ENCODE data around the gene UBXN6.

The UBXN6 gene

DNA sequence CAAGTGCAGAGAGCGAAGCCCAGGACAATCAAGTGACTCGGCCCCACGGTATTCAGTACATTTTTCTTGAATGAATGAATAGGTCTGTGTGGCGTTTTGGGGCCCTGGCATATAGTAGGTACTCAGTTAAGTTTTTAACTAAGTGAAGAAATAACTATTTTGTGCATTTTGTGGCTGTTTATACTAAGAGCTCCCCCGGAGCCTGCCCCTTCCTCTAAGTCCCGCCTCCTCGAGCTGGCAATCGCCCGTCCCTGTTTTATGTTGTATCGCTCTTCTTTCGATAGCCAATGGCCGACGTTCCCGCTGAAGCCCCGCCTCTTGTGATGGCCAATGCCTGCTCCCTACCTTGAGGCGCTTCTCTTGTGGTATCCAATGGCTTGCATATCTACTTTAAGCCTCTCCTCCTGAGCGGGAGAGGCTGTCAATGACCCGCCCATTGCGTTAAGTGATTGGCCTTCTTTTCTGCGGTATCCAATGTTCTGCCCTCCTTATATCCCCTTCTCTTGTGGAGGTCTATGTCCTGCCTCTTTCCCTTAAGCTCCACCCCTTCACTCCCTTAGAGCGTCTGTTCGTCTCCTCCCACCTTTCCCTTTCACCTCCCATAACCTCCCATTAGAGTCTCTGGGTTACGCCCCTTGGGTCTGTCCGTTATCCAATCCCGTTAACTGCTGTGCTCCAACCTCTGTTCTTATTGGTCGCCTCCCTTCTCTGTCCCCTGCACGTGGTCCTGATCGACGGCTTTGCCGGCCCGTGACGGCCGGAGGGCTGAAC, 14.0 kb upstream of the UBXN6 start:
- H3K9me3 ChIP-seq (ENCODE audit: control insufficient read depth, insufficient read depth, low read length) = no peaks in the 10 kb centered on the region
- H3K9ac ChIP-seq (ENCODE audit: low read depth, low read length) = peak overlapping the region; percentile 47
- no peaks in the 10 kb centered on the region for H3K4me1 ChIP-seq (ENCODE audit: control insufficient read depth, insufficient read depth, low read length)
- H3K36me3 ChIP-seq (ENCODE audit: control insufficient read depth, insufficient read depth, low read length) = peaks cover 8% of the 10 kb centered on the region
- no peaks in the 10 kb centered on the region for H3K27me3 ChIP-seq (ENCODE audit: control insufficient read depth, insufficient read depth, low read length)
- H3K4me3 ChIP-seq (ENCODE audit: low read depth, low read length) = peak overlapping the region; percentile 85

DNA sequence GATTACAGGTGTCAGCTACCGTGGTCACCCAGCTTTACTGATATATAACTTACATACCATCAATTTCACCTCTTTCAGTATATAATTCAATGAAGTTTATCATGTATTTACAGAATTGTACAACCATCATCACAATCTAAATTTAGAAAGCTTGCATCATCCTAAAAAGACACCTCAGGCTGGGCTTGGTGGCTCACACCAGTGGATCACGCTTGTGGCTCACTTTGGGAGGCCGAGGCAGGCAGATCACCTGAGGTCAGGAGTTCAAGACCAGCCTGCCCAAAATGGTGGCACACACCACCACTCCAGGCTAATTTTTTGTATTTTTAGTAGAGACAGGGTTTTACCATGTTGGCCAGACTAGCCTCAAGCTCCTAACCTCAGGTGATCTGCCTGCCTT, 10.2 kb upstream of the UBXN6 start:
- H3K27me3 ChIP-seq (ENCODE audit: control insufficient read depth, insufficient read depth, low read length) = no peaks in the 10 kb centered on the region
- H3K36me3 ChIP-seq (ENCODE audit: control insufficient read depth, insufficient read depth, low read length) = no peaks in the 10 kb centered on the region
- no peak overlapping the region for H3K4me3 ChIP-seq (ENCODE audit: low read depth, low read length)
- no peak overlapping the region for H3K9ac ChIP-seq (ENCODE audit: low read depth, low read length)
- H3K4me1 ChIP-seq (ENCODE audit: control insufficient read depth, insufficient read depth, low read length) = no peaks in the 10 kb centered on the region
- no peaks in the 10 kb centered on the region for H3K9me3 ChIP-seq (ENCODE audit: control insufficient read depth, insufficient read depth, low read length)

GRCh38 chr19:4464815-4465581, 7.4 kb upstream of the UBXN6 start:
- H3K4me1 ChIP-seq (ENCODE audit: control insufficient read depth, insufficient read depth, low read length) = no peaks in the 10 kb centered on the region

GRCh38 chr19:4456843-4457653, 546 bp downstream of the UBXN6 start:
- Histone ChIP-seq H3K27me3 (ENCODE audit: control insufficient read depth, insufficient read depth, low read length) (no peaks in the 10 kb centered on the region), H3K9me3 (ENCODE audit: control insufficient read depth, insufficient read depth, low read length) (no peaks in the 10 kb centered on the region), H3K36me3 (ENCODE audit: control insufficient read depth, insufficient read depth, low read length) (peaks cover 4% of the 10 kb centered on the region), H3K4me1 (ENCODE audit: control insufficient read depth, insufficient read depth, low read length) (peaks cover 3% of the 10 kb centered on the region), H3K9ac (ENCODE audit: low read depth, low read length) (peak overlapping the region; percentile 65), H3K4me3 (ENCODE audit: low read depth, low read length) (peak overlapping the region; percentile 88)

More at GRCh38 chr19:4464815-4465581, 7.4 kb upstream of the UBXN6 start:
- H3K36me3 ChIP-seq (ENCODE audit: control insufficient read depth, insufficient read depth, low read length) = no peaks in the 10 kb centered on the region
- no peaks in the 10 kb centered on the region for H3K27me3 ChIP-seq (ENCODE audit: control insufficient read depth, insufficient read depth, low read length)
- no peak overlapping the region for H3K4me3 ChIP-seq (ENCODE audit: low read depth, low read length)
- H3K9me3 ChIP-seq (ENCODE audit: control insufficient read depth, insufficient read depth, low read length) = no peaks in the 10 kb centered on the region
- no peak overlapping the region for H3K9ac ChIP-seq (ENCODE audit: low read depth, low read length)

DNA sequence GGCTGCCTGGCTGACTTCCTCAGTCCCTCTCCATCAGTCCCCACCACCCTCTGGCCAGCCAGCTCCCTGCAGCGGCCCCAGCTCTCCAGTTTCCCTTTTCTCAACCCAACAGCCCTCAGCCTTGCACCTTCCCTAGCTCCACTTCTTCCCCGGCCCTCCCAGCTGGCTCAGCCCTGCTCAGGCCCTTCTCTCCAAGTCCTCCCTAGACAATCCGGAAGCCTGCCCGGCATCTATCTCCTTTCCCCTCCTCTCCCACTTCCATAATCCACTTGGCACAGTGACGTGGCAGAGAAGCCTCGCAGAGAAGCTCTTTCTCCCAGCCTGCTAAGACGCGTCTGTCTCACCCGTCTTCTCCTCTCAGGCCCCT, 1.1 kb downstream of the UBXN6 start:
- H3K27me3 ChIP-seq (ENCODE audit: control insufficient read depth, insufficient read depth, low read length) = no peaks in the 10 kb centered on the region
- peaks cover 4% of the 10 kb centered on the region for H3K36me3 ChIP-seq (ENCODE audit: control insufficient read depth, insufficient read depth, low read length)
- peak overlapping the region; percentile 65 for H3K9ac ChIP-seq (ENCODE audit: low read depth, low read length)
- no peaks in the 10 kb centered on the region for H3K9me3 ChIP-seq (ENCODE audit: control insufficient read depth, insufficient read depth, low read length)
- H3K4me1 ChIP-seq (ENCODE audit: control insufficient read depth, insufficient read depth, low read length) = peaks cover 3% of the 10 kb centered on the region
- H3K4me3 ChIP-seq (ENCODE audit: low read depth, low read length) = peak overlapping the region; percentile 88

DNA sequence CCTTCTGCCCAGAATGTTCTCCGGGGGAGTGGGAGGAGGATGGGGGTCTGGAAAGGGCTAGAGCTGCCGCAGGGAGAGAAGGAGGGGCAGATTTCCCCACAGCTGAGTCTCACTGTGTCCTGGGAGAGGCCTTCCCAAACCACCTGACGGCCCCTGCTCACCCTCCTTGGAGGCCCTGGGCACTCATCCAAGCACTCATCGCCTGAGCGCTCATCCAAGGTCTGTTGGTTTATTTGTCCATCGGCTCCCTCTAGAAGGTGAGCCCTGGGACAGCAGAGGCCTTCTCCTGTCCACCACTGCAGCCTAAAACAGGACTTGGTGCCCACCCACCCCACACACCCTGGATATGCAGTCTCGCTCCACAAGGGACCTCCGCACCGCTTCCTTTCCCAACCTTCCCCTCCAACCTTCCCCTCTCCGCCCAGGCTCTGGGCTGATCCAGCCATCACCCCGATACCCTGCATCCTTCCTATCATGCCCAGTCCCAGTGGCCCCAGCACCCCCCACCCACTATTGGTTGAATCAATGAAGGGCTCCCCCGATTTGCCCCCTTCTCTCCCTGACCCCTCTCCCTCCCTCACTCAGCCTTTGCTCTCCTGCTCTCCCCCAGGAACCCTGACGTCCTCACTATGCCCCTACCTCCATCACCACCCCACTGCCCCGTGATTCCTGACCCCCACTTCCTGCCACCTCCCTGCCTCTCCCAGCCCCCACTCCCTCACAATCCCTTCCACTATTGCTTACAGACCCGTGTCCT, 1.7 kb downstream of the UBXN6 start:
- Histone ChIP-seq H3K4me3 (ENCODE audit: low read depth, low read length) (peak overlapping the region; percentile 88), H3K4me1 (ENCODE audit: control insufficient read depth, insufficient read depth, low read length) (peaks cover 3% of the 10 kb centered on the region), H3K9ac (ENCODE audit: low read depth, low read length) (no peak overlapping the region), H3K27me3 (ENCODE audit: control insufficient read depth, insufficient read depth, low read length) (no peaks in the 10 kb centered on the region), H3K36me3 (ENCODE audit: control insufficient read depth, insufficient read depth, low read length) (peaks cover 4% of the 10 kb centered on the region), H3K9me3 (ENCODE audit: control insufficient read depth, insufficient read depth, low read length) (no peaks in the 10 kb centered on the region)

GRCh38 chr19:4454747-4455718, 2.6 kb downstream of the UBXN6 start:
- Histone ChIP-seq H3K9me3 (ENCODE audit: control insufficient read depth, insufficient read depth, low read length) (no peaks in the 10 kb centered on the region), H3K4me1 (ENCODE audit: control insufficient read depth, insufficient read depth, low read length) (peaks cover 3% of the 10 kb centered on the region), H3K27me3 (ENCODE audit: control insufficient read depth, insufficient read depth, low read length) (no peaks in the 10 kb centered on the region), H3K9ac (ENCODE audit: low read depth, low read length) (no peak overlapping the region), H3K4me3 (ENCODE audit: low read depth, low read length) (no peak overlapping the region), H3K36me3 (ENCODE audit: control insufficient read depth, insufficient read depth, low read length) (peaks cover 4% of the 10 kb centered on the region)

DNA sequence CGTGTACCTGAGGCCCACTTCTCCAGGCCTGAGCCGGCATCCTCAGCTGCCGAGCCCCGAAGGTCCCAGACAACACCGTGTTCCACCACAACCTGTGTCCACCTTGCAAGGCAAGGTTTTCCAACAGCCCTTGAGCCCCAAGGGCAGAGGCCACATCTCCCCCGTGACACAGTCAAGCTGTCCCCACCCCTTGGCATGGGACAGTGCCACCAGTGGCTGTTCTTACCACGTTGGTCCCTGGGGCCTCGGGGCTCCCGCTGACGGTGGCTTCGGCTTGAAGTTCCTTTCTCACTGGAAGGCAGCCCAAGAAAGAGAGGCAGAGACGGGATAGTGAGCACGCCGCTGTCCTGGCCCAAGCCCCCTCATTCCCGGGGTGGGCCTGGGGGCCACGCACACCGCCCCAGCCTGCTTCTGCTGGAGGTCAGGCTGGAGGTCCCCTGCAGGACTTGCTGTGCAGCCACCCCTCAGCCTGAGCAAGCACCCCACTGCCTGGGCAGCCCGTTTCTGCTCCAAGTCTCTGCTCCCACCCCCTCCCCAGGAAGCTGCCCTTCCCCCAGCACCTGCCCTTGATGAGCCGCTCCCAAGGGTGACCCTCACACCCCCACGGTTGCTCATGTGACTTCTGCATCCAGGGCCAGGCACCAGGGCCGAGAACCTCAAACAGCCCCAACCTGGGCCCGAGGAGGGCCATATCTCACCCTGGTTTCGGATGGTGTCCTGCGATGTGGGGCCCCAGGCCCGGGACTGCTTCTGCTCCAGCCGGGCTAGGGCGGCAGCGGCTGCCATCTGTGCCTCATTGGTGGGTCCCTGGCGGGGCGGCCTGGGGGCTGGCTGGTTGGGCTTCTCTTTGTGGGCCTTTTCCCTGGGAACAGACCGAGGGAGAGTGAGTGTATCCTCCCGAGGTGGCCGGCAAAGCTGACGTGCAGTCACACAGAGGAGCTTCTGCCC, 4.1 kb downstream of the UBXN6 start:
- peaks cover 3% of the 10 kb centered on the region for H3K4me1 ChIP-seq (ENCODE audit: control insufficient read depth, insufficient read depth, low read length)
- H3K36me3 ChIP-seq (ENCODE audit: control insufficient read depth, insufficient read depth, low read length) = peaks cover 15% of the 10 kb centered on the region
- H3K4me3 ChIP-seq (ENCODE audit: low read depth, low read length) = no peak overlapping the region
- no peaks in the 10 kb centered on the region for H3K9me3 ChIP-seq (ENCODE audit: control insufficient read depth, insufficient read depth, low read length)
- no peaks in the 10 kb centered on the region for H3K27me3 ChIP-seq (ENCODE audit: control insufficient read depth, insufficient read depth, low read length)
- H3K9ac ChIP-seq (ENCODE audit: low read depth, low read length) = no peak overlapping the region

DNA sequence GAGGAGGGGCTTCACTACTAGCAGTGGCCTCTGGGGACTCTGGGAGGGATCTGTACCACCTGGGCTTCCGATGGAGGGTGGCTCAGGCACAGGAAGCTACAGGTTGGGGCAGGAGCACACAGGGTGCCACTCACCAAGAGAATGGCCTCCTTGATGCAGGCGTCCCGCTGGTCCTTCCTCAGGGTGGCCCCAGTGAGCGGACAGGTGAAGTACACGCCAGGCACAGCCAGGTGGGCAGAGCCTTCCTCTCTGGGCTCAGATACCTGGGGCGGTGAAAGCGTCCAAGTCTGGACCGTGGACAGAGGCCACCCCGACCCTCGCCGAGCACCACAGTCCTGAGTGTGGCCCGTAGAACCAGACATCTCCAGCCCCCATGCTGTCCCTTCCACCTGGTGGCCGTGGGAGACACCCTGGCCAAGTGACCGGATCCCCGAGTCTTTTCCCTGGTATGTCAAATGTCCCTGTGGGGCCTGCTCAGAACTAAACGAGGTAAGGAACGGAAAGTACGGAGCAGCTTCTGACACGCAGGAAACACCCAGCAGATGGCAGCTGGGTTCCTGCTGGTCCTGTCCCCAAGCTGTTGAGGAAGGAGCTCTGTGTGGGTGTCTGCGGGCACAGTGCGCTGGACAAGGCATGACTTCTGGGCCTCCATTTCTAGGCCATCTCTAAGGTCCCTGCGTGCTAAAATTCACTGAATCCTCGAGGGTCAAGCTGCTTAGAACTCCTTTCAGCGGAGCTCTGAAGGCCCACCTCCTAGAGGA, 5.2 kb downstream of the UBXN6 start:
- no peaks in the 10 kb centered on the region for H3K9me3 ChIP-seq (ENCODE audit: control insufficient read depth, insufficient read depth, low read length)

More for the DNA sequence above, 5.2 kb downstream of the UBXN6 start:
- Histone ChIP-seq H3K4me1 (ENCODE audit: control insufficient read depth, insufficient read depth, low read length) (peaks cover 3% of the 10 kb centered on the region), H3K4me3 (ENCODE audit: low read depth, low read length) (no peak overlapping the region), H3K36me3 (ENCODE audit: control insufficient read depth, insufficient read depth, low read length) (peaks cover 20% of the 10 kb centered on the region), H3K27me3 (ENCODE audit: control insufficient read depth, insufficient read depth, low read length) (no peaks in the 10 kb centered on the region), H3K9ac (ENCODE audit: low read depth, low read length) (no peak overlapping the region)
